ENCODE results near the gene RPAP3.

DNA sequence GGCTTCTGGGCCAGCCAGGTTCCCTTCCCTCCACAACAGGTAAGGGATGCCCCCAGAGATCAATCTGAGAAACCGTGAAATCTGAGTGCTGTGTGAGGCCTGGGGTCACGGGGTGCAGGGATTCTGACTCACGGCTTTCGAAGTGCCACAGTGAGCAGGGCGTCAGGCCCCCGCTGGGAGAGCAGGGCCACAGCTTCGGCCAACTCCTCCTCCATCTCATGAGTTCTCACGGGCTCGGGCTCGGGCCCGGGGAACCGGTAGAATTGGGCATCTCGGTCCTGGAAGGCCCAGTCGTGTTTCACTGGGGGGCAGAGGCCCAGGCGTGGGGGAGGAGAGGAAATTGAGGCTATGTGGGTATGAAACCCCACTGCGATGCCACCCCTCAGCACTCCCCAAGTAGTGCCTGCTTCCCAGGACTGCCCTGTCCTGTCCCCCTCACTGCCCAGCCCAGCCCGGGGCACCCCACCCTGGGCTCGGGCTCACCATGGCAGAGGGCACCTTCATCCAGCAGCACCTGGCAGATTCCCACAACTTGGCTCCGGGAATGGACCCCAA lies 45.2 kb upstream of the RPAP3 start:
- TF ChIP-seq, protein P1, sequence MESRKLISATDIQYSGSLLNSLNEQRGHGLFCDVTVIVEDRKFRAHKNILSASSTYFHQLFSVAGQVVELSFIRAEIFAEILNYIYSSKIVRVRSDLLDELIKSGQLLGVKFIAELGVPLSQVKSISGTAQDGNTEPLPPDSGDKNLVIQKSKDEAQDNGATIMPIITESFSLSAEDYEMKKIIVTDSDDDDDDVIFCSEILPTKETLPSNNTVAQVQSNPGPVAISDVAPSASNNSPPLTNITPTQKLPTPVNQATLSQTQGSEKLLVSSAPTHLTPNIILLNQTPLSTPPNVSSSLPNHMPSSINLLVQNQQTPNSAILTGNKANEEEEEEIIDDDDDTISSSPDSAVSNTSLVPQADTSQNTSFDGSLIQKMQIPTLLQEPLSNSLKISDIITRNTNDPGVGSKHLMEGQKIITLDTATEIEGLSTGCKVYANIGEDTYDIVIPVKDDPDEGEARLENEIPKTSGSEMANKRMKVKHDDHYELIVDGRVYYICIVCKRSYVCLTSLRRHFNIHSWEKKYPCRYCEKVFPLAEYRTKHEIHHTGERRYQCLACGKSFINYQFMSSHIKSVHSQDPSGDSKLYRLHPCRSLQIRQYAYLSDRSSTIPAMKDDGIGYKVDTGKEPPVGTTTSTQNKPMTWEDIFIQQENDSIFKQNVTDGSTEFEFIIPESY (IDR thresholded peaks at IDR 0.05): no peak
- TF ChIP-seq, protein P2, sequence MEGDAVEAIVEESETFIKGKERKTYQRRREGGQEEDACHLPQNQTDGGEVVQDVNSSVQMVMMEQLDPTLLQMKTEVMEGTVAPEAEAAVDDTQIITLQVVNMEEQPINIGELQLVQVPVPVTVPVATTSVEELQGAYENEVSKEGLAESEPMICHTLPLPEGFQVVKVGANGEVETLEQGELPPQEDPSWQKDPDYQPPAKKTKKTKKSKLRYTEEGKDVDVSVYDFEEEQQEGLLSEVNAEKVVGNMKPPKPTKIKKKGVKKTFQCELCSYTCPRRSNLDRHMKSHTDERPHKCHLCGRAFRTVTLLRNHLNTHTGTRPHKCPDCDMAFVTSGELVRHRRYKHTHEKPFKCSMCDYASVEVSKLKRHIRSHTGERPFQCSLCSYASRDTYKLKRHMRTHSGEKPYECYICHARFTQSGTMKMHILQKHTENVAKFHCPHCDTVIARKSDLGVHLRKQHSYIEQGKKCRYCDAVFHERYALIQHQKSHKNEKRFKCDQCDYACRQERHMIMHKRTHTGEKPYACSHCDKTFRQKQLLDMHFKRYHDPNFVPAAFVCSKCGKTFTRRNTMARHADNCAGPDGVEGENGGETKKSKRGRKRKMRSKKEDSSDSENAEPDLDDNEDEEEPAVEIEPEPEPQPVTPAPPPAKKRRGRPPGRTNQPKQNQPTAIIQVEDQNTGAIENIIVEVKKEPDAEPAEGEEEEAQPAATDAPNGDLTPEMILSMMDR (IDR thresholded peaks at IDR 0.05; ENCODE audit: low read depth, low read length, missing input control): no peak
- no peak for TF ChIP-seq YY1 (IDR thresholded peaks at IDR 0.05)
- TF ChIP-seq RXRA (IDR thresholded peaks at IDR 0.05): no peak
- TF ChIP-seq, protein P3, sequence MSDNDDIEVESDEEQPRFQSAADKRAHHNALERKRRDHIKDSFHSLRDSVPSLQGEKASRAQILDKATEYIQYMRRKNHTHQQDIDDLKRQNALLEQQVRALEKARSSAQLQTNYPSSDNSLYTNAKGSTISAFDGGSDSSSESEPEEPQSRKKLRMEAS (IDR thresholded peaks at IDR 0.05): no peak
- no peak for TF ChIP-seq FOXA2 (IDR thresholded peaks at IDR 0.05)
- no peak for TF ChIP-seq HNF4A (conservative IDR thresholded peaks at IDR 0.05)
- TF ChIP-seq FOXA1 (IDR thresholded peaks at IDR 0.05): no peak
- TF ChIP-seq TAF1 (conservative IDR thresholded peaks at IDR 0.05): no peak
